DMS114 treated with DMSO at 0.1 percent for 48 hours (cell line): ENCODE measurements around the gene FGF18.

Experiments
- DNase-seq: peaks from one replicate; lab custom pipeline; 2025; ENCODE audit not compliant: unreplicated experiment; lab: John Stamatoyannopoulos, UW

Gene FGF18

DNA sequence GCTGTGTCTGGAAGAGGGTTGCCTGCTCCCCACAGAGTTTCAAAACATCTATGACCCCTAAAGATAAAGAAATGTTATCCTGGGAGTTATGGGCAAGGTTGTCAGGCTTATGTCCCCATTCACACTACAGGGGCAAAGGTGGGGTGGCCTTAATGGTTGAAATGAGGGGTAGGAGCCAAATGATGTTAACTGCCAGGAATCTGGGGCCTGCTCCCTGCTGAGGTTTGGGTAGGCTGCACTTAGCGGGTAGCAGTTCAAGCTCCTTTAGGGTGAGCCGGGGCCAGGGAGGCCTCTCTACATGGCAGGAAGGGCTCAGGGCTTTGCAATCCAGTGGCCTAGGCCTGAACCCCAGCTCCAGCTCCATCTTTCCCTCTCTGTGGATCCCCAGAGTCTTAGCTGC, 3.0 kb downstream of the FGF18 start:
- DNase-seq: no peak

DNA sequence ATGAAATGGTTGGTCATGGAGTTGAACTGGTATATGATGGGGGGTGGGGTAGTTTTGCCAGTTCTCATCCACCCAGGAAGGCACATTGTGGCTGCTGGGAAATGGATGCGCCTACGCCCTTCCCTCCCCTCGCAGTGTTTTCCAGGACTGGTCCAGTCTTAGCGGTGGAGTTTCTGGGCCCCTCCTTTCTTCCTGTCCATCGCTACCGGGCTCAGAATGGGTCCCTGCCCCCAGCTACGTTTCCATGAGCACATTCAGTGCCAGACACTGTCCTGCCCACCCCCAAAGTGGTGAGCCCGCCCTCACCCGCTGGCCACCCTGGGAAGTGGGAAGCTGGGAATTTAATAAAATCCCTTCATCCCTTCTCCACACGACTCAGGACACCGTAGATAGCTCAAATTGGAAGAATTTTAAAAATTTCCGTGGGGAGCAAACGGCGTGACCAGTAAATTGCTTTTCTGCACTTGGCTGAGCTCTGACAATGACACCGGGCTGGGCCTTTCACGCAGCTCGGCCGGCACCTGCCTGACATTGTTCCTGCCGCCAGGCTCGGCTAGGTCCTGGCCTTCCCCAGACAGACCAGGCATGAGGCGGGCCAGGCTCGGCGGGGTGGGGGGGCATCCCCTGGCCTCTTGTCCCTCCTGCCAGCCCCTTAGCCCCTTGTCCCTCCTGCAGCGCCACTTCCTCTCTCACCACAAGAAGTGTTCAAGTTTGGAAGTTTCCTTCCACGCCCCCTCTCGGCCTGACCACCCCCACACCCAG, 3.6 kb downstream of the FGF18 start:
- no peak for DNase-seq

DNA sequence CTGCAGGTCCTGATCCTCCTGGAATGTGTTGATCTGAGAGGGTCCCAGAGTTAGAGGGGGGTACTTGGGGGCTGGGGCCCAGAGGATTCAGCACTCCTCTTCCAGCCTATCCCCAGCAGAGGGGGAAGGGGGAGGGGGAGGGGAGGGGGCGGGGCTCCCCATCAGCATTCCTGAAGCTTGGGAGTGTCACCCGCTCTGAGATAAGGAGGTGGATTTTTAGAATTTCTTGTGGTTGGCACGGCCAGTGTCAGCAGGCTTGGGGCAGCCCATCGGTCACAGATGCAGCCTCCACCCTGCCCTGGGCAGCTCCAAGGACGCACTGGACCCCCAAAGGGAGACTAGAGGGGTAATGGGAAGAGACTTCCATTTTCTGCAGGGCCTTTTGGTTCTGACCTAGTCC, 5.3 kb downstream of the FGF18 start:
- no peak for DNase-seq

- DNase-seq: no peak
Observed at GRCh38 chr5:171425596-171426244, 6.3 kb downstream of the FGF18 start.

- no peak for DNase-seq
Observed at GRCh38 chr5:171426266-171426665, 6.8 kb downstream of the FGF18 start.

DNA sequence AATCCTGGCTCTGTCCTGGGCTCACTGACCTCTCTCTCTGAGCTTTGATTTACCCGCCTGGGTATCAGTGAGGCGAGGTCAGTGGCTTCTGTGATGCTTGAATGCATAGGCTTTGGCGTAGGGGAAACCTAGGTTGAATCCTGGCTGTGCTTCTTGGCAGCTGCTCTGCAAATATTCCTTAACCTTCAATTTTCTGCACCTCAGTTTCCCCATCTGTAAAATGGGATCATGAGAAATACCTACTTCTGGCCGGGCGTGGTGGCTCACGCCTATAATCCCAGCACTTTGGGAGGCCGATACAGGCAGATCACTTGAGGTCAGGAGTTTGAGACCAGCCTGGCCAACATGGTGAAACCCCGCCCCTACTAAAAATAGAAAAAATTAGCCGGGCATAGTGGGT, 7.2 kb downstream of the FGF18 start:
- DNase-seq: no peak

DNA sequence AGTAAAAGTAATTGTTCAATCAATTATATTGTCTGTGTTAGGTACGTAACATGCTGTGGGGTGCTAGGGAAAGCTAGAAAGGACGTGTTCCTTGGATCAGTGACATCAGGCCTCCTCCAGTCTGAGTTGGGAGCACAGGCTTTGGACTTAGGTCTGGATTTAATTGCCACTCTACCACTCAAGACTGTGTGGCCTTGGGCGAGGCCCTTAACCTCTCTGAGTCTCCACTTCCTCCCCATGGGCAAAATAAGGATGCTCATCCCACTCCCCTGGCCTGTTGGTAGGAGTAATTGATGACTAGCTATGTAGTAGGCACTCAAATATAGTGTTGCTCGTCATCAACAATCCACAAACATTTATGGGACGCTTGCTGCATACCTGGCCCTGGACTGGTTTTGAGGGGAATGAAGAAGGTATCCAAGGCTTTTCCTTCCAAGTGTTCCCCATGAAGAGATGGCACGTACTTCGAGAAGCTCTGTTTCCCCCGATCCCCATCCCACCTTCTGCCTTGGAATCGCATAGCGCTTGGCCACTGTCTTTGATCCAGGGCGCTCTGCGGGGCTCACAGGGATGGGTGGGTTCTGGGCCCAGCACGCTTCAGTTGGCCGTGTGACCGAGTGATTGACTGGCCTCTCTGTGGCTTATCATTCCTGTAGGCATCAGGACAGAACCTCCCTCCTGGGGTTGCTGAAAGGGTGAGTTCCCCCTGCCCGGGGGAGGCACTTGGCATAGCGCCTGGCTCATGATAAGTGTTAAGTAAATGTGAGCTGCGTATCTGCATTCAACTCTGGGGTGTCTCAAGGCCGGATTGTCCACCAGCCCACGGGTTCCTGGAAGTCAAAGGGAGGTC, 8.1 kb downstream of the FGF18 start:
- no peak for DNase-seq

GRCh38 chr5:171428168-171428696, 8.8 kb downstream of the FGF18 start:
- no peak for DNase-seq

DNA sequence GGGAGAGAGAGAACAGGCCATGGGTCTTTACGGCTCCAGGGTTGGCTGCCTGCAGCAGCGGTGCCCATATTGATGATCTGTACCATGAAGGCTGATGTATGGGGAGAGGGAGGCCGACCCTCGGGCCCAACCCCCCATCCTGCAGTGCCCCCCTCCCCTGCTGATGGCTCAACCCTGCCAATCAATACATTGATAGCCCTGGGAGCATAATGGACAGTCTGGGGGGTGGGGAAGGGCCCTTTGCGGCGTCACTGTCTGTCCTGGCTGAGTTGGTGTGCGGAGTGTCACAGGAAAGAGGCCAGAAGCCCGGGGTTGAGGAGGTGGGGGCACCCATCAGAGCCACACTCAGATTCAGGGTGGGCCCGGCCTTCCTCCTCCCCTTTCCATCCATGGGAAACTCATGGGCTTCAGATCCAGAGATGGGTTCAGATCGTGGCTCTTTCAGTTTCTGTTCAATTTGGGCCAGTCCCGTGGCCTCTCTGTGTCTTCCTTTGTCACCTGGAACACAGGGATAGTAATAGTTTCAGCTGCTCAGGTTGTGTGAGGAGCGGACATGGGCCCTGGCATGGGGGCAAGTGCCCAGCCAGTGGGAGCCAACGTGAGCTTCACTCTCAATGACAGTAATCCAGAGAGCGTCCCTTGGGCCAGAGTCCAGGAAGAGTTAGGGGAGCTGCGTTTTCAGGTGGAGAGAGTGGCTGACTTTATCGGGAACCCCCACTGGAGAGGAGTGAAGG, 9.5 kb downstream of the FGF18 start:
- DNase-seq: no peak

DNA sequence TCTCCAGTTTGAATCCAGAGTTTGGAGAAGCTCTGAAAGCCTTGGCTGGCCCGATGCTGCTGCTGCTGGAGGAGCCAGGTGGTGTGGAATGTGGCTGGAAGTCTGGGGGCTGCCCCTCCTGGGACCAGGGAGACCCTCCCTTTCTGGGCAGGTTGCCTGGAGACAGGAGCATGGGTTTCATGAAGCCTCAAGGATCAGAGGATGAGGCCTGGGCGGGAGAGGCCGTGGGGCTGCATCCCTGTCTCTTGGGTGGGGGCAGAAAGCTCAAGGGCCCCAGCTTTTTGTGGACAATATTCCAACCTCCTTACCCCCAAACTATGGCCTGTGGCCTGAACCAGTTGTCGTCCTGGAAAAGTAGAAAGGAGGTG, 10.1 kb downstream of the FGF18 start:
- DNase-seq: no peak

- DNase-seq: no peak
Observed at GRCh38 chr5:171431251-171431777, 11.9 kb downstream of the FGF18 start.

- no peak for DNase-seq
Observed at GRCh38 chr5:171432076-171432475, 12.6 kb downstream of the FGF18 start.

- no peak for DNase-seq
Observed at GRCh38 chr5:171432583-171433351, 13.3 kb downstream of the FGF18 start.

- DNase-seq: no peak
Observed at GRCh38 chr5:171433352-171433698, 13.9 kb downstream of the FGF18 start.

GRCh38 chr5:171433982-171434676, 14.7 kb downstream of the FGF18 start:
- DNase-seq: no peak

DNA sequence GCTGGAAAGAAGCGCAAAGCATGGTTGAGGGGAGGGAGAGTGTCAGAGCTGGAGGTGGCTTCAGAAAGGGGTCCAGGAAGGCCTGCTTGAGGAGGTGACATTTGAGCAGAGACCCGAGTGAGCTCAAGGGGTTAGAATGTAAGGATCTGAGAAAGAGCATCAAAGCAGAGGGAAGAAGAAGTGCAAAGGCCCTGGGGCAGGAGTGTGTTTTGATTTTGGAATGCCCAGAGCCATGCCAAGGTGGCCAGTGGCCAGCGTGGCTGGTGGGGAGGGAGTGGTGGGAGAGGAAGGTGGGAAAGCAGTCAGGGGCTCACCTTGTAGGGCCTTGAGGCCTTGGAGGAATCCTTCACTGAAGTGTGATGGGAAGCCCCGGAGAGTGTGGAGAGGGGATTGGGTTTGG, 15.4 kb downstream of the FGF18 start:
- DNase-seq: no peak

- no peak for DNase-seq
Observed at GRCh38 chr5:171435908-171436307, 16.5 kb downstream of the FGF18 start.

GRCh38 chr5:171436804-171437285, 17.4 kb downstream of the FGF18 start:
- no peak for DNase-seq

GRCh38 chr5:171437286-171437821, 17.9 kb downstream of the FGF18 start:
- no peak for DNase-seq
